Activated naive CD8-positive, alpha-beta T cell (primary cell): ENCODE results near the gene CISH.

Source experiments
- H3K27ac Mint-ChIP-seq: one replicate; pipeline ENCODE4 v1.8.0; 2021; ENCODE audit warnings: mixed read lengths
- H3K27me3 Mint-ChIP-seq: one replicate; pipeline ENCODE4 v1.8.0; 2021; ENCODE audit warnings: mixed read lengths
- H3K36me3 Mint-ChIP-seq: one replicate; pipeline ENCODE4 v1.8.0; 2021; ENCODE audit warnings: mixed read lengths
- H3K4me1 Mint-ChIP-seq: one replicate; pipeline ENCODE4 v1.8.0; 2021; ENCODE audit warnings: low read depth, mixed read lengths
- H3K4me3 Mint-ChIP-seq: one replicate; pipeline ENCODE4 v1.8.0; 2021; ENCODE audit warnings: mild to moderate bottlenecking, mixed read lengths
- H3K9me3 Mint-ChIP-seq: one replicate; pipeline ENCODE4 v1.8.0; 2021; ENCODE audit warnings: low read depth, mixed read lengths

CISH gene

DNA sequence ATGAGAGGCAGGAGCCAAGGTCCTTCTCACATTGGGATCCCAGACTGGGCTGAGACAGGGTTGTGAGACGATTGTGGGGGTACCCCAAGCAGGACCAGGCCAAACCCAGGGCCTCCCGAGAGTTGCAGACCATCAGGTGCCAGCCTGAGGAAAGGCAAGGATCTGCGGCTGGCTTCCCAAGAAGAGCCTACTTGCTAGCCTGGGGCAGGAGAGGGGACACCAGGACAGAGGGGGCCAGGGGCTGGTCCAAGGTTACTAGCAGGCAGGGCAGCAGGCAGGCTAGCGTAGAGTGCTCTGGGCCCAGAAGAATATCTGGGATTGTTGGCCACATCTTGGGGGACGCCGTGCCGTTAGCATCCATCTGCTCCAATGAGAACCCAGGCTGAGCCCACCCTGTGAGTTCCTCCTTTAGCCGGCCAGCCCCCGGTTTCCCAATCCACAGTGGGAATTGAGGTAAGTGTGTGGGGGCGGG, 546 bp downstream of the CISH start:
- Mint-ChIP-seq H3K27me3 (no peaks in the 10 kb centered on the region), H3K36me3 (peaks cover 36% of the 10 kb centered on the region), H3K9me3 (no peaks in the 10 kb centered on the region), H3K4me1 (peaks cover 50% of the 10 kb centered on the region), H3K27ac (peak overlapping the region; percentile 100), H3K4me3 (peak overlapping the region; percentile 97)

- Mint-ChIP-seq H3K4me1 (peaks cover 50% of the 10 kb centered on the region), H3K36me3 (peaks cover 43% of the 10 kb centered on the region), H3K9me3 (no peaks in the 10 kb centered on the region), H3K27me3 (no peaks in the 10 kb centered on the region), H3K27ac (peak overlapping the region; percentile 100), H3K4me3 (peak overlapping the region; percentile 97)
Observed at GRCh38 chr3:50610181-50610971, 1.2 kb downstream of the CISH start.

GRCh38 chr3:50609763-50610085, 1.9 kb downstream of the CISH start:
- Mint-ChIP-seq H3K27me3 (no peaks in the 10 kb centered on the region), H3K9me3 (no peaks in the 10 kb centered on the region), H3K4me1 (peaks cover 53% of the 10 kb centered on the region), H3K4me3 (peak overlapping the region; percentile 97), H3K27ac (peak overlapping the region; percentile 100), H3K36me3 (peaks cover 46% of the 10 kb centered on the region)

DNA sequence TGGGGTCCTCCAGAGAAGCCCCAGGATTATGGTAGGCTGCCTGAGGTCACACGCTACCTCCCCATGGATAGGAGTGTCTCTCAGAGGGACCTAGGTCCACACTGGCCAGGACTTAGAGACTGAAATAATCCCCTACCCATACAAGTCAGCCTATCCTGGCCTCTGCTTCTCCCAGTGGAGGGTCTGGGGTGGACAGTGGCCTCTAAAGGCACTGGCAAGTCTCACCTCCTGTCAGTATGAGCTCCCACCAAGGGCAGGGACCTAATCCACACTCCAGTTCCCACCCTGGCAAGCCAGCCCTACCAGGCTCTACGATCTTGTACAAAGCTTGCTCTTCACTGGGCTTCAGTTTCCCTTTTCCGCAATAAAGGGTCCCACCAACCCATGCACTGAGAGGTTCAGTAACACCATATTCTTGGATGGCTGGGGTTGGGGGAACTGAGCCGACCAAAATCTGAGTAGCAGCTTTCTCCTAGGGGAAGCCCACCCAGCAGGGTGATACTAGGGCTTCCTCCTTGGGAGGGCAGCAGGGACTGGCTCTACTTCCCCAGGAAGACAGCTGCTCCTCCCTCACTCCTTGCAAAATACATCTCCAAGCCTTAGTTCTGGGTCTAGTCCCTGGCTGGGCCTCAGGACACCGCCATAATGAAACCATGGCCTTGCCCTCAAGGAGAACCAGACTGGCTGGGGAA, 2.4 kb downstream of the CISH start:
- Mint-ChIP-seq H3K4me1 (peaks cover 54% of the 10 kb centered on the region), H3K4me3 (peak overlapping the region; percentile 97), H3K36me3 (peaks cover 49% of the 10 kb centered on the region), H3K9me3 (no peaks in the 10 kb centered on the region), H3K27ac (peak overlapping the region; percentile 100), H3K27me3 (no peaks in the 10 kb centered on the region)

- Mint-ChIP-seq H3K4me1 (peaks cover 55% of the 10 kb centered on the region), H3K9me3 (no peaks in the 10 kb centered on the region), H3K36me3 (peaks cover 51% of the 10 kb centered on the region), H3K27me3 (no peaks in the 10 kb centered on the region), H3K27ac (peak overlapping the region; percentile 100), H3K4me3 (peak overlapping the region; percentile 97)
Observed at GRCh38 chr3:50608278-50608677, 3.3 kb downstream of the CISH start.

DNA sequence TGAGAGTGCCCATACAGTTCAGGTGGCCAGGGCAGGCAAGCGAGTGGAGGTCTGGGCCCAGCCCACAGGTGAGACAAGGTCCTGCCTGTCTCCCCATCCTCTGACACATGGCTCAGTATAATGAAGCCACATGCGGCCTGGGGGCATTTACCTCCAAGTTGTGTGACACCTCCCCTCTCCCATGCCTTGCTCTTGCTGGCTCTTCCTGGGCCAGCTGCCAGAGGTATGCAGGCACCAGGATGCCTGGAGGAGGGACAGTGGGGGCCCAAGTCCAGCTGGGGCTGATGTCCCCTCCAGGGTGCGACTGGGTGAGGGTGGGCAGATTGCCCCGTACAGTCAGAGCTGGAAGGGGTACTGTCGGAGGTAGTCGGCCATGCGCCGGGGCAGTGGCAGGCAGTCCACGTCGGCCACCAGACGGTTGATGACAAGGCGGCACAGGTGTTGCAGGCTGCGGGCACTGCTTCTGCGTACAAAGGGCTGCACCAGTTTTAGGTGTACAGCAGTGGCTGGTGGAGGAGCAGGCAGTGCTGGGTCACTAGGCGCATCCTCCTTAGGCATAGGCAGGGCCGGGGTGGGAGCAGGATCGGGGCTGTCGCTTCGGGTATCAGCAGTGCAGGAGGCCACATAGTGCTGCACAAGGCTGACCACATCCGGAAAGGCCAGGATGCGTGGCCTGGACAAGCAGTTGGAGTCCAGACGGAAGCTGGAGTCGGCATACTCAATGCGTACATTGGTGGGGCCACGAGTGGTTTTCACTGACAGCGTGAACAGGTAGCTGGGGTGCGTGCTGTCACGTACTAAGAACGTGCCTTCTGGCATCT, 4.1 kb downstream of the CISH start:
- Mint-ChIP-seq H3K27ac (peak overlapping the region; percentile 100), H3K27me3 (no peaks in the 10 kb centered on the region), H3K36me3 (peaks cover 51% of the 10 kb centered on the region), H3K4me3 (peak overlapping the region; percentile 97), H3K4me1 (peaks cover 60% of the 10 kb centered on the region), H3K9me3 (no peaks in the 10 kb centered on the region)

DNA sequence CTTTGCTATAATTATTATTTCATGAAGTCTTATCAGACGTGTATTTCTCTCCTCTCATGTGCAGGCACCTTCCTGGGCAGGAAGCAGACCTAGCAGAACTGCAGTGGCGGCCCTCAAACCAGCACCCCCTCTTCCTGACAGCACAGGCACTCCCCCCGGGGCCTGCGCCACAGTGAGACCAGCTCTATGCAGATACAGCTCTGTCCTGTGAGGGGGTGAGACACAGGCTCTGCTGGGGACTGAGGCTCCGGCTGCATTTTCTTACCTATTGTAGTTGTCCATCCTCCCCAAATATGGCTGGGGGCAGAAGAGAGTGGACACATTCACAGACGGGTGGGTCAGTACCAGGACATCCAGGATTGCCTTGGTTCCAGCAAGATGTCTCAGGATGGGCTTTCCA, 5.0 kb downstream of the CISH start:
- Mint-ChIP-seq H3K4me1 (peaks cover 65% of the 10 kb centered on the region), H3K4me3 (peak overlapping the region; percentile 97), H3K27me3 (no peaks in the 10 kb centered on the region), H3K27ac (peak overlapping the region; percentile 100), H3K9me3 (no peaks in the 10 kb centered on the region), H3K36me3 (peaks cover 49% of the 10 kb centered on the region)

DNA sequence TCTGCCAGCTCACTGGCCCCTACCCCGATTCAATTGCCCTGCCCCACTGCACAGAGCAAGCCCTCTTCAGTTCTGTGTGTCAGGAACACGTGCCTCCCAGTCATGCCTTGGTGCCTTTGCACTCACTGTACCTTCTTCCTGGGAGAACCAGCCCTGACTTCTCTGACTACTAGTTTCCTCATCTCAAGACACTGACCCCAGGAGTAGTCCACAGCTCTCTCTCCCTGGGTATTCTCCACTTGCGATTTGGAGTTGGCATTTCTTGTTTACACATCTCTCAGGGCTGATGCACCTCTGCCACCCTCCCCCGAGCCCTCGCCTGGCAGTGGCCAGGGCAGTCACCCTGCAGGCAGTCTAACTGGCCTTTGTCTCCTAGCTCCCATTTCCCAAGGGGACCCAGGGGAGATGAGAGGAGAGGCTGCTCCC, 5.7 kb downstream of the CISH start:
- peaks cover 71% of the 10 kb centered on the region for H3K4me1 Mint-ChIP-seq
- no peaks in the 10 kb centered on the region for H3K27me3 Mint-ChIP-seq
- H3K4me3 Mint-ChIP-seq = peak overlapping the region; percentile 97
- H3K27ac Mint-ChIP-seq = peak overlapping the region; percentile 100
- H3K9me3 Mint-ChIP-seq = no peaks in the 10 kb centered on the region
- peaks cover 48% of the 10 kb centered on the region for H3K36me3 Mint-ChIP-seq

DNA sequence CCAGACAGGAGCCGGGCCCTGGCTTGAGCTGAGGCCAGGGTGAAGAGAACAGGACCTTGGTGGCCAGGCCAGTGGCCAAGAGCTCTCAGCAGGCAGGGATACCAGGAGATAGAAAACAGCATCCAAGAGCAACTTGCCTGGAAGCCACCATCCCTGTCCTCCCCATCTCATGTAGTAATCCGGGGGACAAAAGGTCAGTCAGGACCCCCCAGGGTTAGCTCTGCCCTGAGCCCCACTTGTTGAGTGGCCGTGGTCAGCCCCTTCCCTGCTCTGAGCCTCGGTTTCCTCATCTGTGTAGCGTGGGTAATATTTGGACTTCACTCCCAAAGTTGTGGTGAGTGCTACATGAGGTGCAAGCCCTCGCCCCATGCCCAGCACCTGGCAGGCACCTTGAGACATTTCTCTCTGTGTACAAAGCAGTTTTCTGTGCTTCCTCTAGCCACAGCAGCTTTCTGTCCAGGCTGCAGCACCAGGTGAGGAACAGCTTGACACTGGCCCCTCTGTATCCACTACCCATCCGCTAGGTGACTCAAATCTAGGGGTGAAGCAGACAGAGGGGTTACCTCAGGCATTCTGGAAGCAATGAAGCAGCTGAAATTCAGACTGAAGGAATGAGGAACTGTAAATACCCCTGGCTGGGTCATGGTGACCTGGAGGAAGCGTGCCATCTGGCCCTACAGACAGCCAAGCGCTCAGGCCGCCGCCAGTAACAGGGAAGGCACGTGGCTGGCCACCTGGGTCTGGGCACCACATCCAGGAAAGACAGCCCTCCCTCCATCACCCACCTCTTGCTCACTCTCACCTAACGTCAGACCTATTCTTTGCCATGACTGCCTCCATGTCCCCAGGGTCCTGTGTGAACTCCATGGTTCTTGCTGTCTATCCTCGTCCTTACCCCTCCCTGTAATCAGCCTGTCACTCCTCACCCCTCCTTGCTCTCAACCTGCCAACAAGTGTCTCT, 6.7 kb downstream of the CISH start:
- Mint-ChIP-seq H3K27ac (peak overlapping the region; percentile 100), H3K4me1 (peaks cover 82% of the 10 kb centered on the region), H3K27me3 (no peaks in the 10 kb centered on the region), H3K36me3 (peaks cover 38% of the 10 kb centered on the region), H3K9me3 (no peaks in the 10 kb centered on the region), H3K4me3 (peak overlapping the region; percentile 97)

DNA sequence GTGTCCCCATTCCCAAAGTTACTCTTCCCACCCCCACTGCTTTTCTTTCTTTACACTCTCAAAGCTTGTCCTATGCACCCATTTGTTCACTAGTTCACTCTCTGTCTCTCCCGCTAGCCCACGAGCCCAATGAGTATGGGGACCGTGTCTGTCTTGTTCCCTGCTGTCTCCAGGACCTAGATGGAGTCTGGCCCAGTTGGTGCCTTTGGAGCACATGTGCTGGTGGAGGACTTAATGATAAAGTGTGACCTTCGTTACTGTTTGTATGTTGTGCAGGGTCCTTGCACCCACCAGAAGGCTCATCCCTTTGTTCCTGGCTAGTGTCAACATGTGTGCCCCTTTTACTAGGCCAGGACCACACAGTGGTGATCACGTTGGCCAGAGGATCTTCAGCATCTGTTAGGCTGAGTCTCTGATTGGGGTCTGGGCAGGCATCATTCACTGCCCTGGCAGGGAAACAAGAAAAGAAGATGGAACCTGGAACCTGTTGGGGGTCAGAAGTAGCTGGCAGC, 7.4 kb downstream of the CISH start:
- Mint-ChIP-seq H3K36me3 (peaks cover 32% of the 10 kb centered on the region), H3K4me1 (peaks cover 86% of the 10 kb centered on the region), H3K9me3 (no peaks in the 10 kb centered on the region), H3K27me3 (no peaks in the 10 kb centered on the region), H3K4me3 (peak overlapping the region; percentile 97), H3K27ac (peak overlapping the region; percentile 100)

GRCh38 chr3:50603261-50604109, 8.1 kb downstream of the CISH start:
- H3K9me3 Mint-ChIP-seq = no peaks in the 10 kb centered on the region
- H3K27me3 Mint-ChIP-seq = no peaks in the 10 kb centered on the region
- peak overlapping the region; percentile 100 for H3K27ac Mint-ChIP-seq
- peaks cover 26% of the 10 kb centered on the region for H3K36me3 Mint-ChIP-seq
- peak overlapping the region; percentile 97 for H3K4me3 Mint-ChIP-seq
- H3K4me1 Mint-ChIP-seq = peaks cover 86% of the 10 kb centered on the region

DNA sequence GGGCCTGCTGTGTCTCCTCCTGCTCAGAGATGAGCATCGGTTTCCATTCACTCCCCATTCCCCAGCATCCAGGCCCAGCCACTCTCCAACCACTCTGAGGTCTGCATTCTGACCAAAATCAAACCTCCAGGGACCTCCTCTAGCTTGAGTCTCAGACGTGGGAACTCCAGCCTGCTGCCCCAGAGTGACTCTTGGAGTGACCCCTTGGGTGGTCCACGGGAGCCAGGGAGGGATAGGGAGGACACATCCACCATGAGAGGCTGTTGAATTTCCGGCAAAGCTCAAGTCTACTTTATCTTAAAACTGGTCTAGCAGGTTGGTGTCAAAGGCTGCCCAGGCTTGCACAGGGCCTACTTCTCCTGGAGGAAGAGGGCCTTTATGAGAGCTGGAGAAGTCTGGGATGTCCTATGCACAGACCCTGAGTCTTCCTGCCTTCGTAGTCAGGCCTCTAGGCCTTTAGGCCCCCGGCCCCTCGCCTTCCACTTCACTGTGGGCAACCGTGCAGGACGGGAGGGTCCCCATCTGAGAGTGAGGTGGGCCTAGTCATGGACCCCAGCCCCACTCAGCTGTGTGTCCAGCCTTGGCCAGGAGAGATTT, 8.9 kb downstream of the CISH start:
- Mint-ChIP-seq H3K36me3 (peaks cover 18% of the 10 kb centered on the region), H3K4me1 (peaks cover 87% of the 10 kb centered on the region), H3K4me3 (peak overlapping the region; percentile 97), H3K9me3 (no peaks in the 10 kb centered on the region), H3K27me3 (no peaks in the 10 kb centered on the region), H3K27ac (peak overlapping the region; percentile 100)
